HG03045 (cell line): Measurements from ENCODE around the gene LETM1.

Source experiments
- ATAC-seq: cut with Tn5 transposase; IDR thresholded peaks from one replicate; pipeline ENCODE4 v1.9.1; 2021; ENCODE audit warnings: mild to moderate bottlenecking, moderate library complexity; ENCODE audit not compliant: unreplicated experiment

Gene LETM1

DNA sequence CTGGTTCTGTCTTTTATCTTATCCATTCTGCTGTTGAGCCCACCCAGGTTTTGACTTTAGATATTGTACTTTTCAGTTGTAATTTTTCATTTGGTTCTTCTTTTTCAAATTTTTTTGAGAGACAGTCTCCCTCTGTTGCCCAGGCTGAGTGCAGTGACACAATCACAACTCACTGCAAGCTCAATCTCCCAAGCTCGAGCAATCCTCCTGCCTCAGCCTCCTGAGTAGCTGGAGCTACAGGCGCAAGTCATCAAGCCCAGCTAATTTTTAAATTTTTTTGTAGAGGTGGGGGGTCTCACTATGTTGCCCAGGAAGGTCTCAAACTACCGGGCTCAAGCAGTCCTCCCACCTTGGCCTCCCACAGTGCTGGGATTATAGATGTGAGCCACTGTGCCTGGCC, 25.7 kb downstream of the LETM1 start:
- ATAC-seq: no peak

DNA sequence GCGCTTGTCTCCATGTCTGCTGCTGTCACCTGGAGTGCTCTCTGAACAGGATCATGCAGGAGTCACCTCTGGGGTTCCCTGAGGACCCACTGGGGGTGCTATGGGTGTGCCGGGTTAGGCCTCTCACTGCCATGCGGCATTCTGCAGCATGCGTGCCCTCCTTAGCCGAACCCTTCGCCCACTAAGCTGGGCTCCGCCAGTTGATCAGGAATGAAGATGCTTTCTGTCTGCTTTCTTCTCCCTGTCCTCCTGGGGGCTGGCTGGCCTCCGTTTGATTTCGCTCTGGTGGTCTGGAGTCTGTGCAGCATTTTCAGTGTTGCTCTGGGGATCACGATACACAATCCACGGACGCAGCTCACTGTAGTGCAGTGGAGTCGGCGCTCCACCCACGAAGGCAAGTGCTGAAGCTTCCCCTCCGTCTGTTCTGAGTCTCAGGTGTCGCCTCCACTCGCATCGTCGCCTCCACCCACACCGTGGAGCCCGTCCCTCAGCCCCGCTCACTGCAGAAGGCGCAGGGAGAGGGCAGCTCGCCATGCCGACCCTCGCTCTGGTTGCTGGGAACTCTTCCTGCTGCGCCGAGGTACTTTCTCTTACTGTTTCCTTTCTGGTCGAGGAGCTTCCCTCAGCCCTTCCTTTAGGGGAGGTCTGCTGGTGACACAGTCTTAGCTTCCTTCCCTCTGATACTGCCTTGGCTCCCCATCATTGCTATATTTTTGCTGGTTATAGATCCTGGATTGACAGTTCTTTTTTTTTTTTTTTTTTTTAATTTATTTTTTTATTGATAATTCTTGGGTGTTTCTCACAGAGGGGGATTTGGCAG, 29.2 kb downstream of the LETM1 start:
- no peak for ATAC-seq

DNA sequence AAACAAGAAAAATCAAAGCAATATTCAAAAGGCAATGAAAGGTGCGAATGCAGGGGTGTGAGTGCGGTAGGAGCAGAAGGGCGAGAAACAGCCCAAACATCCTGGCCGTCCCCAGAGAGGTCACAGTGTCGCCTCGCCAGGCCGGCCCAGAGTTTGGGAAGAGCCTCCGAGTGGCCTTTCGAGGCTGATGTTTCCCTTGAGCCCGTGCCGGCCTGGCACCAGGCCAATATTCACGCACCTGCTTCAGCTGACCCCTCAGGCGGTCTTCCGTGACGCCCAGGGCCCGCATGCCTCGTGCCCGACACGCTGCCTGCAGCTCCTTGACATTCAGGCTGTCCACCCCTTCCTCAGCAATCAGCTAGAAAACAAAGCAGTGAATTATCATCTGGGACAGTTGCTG, 30.6 kb downstream of the LETM1 start:
- ATAC-seq: no peak

DNA sequence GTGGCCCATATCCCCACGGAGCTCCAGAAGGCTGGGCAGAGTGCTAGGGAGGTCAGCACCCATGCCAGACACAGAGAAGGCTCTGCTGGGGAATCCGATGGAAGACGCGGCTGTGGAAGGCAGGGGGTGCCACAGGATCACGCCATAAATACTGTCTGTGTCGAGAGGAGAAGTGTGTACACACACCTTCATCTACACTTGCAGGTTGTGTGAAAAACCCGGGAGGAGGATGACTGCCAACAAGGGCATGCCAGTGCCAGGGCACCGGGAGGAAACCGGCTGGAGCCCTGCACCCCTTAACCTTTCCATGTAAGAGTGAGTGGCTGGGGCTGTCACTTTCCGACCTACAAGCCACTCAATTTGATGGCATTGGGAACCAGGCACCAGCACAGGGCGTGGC, 31.2 kb downstream of the LETM1 start:
- ATAC-seq: no peak

GRCh38 chr4:1823545-1823932, 32.4 kb downstream of the LETM1 start:
- no peak for ATAC-seq

- ATAC-seq: no peak
These were observed 33.1 kb downstream of the LETM1 start for GRCh38 chr4:1822568-1823544.

DNA sequence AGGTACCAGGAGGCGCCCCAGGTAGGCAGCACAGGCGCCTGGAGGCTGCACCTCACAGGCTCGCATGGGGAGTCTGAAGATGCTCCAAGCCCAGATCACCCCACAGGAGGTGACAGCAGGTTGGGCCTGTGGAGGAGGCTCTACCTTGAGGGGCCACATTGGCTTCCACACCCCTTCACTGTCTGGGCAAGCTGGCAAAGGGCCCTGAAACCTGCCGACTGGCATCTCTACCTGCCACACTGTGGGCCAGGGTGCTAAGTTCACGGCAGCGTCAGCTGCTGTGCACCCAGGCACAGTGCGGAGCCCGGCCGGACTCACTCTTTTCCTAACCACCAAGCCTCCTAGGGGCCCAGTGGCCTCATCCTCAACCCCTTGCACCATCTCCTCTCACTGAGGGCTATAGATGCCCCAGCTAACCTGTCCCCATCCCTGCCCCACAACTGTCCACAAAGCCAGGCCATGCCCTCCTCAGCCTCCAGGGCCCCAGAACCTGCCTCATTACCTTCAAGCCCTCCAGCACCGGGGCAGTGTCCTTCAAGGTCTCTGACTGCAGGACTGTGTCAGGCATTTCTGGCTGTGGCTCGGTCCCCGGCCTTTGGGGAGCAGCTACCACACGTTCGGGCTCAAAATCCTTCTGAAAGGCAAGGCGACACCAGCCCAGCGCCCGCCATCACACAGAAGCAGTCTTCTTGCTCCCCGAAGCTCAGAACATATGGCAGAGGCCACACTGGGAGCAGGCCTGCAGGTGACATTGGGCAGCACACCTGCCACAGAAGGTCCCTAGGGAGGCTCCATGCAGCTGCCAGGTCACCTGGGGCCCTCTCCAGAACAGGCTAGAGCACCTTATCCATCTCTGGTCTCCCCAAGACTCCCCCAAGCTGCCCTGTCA, 34.0 kb downstream of the LETM1 start:
- ATAC-seq: no peak

DNA sequence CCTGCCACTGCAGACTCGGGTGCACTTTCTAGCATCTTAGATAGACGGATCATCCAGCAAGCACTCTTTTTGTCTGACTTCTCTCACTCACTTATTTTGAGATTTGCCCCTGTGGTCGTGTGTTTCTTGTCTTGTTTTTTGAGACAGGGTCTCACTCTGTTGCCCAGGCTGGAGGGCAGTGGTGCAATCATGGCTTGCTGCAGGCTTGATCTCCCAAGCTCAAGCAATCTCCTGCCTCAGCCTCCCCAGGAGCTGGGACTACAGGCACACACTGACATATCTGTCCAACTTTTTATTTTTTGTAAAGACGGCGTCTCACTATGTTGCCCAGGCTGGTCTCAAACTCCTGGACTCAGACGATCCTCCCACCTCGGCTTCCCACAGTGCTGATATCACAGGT, 36.1 kb downstream of the LETM1 start:
- no peak for ATAC-seq

DNA sequence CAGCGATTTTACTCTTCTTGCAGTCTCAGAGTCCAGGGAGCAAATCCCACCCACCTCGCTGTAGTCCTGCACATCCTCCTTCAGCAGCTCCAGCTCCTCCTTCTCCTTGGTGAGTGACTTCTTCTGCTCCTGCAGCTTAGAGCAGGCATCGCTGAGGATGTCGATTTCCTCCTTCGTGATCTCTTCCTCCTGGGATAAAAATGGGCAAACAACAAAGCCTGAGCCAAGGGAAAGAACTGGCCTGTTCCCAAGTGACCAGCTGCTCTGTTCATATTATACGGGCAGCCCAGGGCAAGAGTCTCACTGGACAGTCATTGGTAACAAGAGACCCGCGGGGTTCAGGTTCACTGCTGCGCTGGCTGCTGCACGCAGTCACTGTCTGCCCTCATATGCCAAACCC, 36.7 kb downstream of the LETM1 start:
- ATAC-seq: no peak

GRCh38 chr4:1815997-1816860, 39.7 kb downstream of the LETM1 start:
- ATAC-seq: no peak

GRCh38 chr4:1815096-1815996, 40.6 kb downstream of the LETM1 start:
- ATAC-seq: no peak

DNA sequence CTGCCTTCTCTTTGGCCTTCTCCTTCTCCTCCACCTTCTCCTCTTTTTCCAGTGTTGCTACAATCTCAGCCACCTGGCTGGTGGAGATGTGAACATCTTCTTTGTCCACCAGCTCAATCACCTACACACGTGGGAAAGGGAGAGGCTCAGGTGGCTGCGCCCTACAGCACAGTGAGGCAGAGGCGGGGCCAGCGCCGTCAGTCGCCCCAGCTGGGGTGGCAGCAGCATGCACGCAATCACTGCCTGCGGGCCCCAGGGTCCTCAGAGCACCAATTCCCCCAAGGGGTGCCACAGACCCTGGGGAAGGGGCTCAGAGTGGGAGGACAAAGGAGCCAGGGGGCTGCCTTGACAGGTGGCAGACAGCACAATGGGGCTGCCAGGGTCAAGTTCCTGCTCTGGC, 41.5 kb downstream of the LETM1 start:
- no peak for ATAC-seq

DNA sequence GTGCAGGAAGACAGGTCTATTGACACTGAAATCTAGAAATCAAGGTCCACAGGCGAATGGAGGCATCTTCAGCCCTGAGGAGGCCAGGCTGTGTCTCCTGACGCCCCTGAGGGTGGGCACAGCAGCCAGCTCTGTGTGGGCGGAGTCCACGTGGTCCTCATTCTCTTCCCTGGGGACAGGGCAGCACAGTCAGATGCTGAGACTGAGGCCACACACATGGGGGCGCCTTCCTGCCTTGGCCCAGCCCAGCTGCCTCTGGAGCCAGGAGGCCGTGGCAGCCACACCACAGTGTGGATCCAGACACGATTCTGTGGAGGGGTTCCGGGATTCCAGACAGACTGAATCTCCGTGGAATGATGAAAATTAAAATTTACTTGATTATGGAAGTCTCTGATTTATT, 42.0 kb downstream of the LETM1 start:
- no peak for ATAC-seq

DNA sequence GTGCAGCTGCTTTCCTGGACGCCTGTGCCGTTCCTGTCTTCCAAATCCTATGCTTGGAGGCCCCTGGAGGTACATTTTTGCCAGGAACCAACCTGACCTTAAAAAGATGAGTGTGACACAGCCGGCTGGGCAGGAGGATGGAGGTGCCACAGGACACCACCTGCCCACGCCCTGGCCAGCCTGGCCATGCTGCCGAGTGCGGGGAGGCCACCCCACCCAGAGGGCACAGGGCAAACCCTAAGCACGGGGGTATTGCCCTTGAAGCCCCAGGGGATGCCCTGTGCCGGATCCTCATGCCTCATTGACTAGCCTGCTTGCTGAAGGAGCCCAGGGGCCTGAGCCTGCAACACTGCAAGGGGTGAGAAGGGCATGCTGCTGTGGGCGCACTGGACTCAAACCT, 42.7 kb downstream of the LETM1 start:
- no peak for ATAC-seq

- ATAC-seq: no peak
These were observed 43.2 kb downstream of the LETM1 start for GRCh38 chr4:1812720-1813119.

DNA sequence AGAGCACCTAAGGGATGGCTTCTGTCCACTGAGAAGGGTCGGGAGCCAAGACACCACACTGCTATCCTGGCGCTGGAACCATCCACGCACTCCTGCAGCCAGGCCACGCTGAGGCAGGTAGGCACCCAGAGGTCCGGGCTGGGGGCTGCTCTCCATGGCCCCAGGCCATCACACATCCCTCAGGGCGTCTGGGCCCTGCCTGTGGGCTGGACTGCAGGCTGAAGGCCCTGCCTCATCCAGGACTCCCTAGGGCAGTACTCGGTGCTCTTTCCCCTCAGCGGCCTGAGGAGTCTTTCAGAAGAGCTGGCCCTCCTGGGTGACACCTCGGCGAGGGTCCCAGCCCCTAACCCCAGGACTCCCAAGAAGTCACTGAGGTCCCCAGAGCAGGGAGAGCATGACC, 45.2 kb downstream of the LETM1 start:
- ATAC-seq: no peak

DNA sequence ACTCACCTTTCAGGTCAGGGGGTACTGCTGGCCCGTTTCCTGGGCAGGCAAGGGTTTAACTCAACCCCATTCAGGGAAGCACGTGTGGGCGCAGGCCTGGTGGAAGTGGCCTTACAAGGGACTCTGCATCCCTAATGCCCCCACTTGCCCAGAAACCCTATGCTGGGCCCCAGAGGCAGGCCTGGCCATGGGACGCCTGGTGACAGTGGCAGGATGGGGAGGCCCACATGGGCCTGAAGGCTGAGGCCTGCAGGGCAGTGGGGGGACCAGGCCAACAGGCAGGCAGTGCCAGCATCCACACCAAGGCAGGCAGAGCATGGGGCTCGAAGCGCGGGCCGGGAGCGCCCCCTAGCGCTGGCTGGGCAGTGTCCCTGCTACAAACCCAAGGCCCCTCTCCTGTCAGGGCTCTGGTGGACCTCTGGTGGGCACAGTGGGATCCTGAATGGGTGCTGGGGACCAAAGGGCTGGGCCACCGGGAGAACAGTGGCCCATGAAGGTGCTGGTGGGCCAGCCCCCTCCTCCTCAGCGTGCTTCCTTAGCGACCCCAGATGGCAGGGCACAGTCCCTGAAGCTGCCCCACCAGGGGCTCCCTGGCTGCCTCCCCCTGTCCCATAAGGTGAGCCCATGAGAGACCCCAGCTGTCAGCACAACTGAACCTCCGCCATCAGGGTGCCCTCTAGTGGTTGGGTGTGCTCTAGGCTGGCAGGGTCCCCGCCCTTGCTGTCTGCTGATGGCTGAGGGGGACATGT, 46.0 kb downstream of the LETM1 start:
- no peak for ATAC-seq
